ENCODE data around the gene UBE2H. TPM values are rescaled to one million over a fixed set of nuclear protein-coding genes. Genes with fewer than 3 reads are reported as not detected.
A peak's percentile ranks its signal among the peaks of the same experiment; 100 is the strongest.

UBE2H gene
- total and polyA plus RNA-seq, 4 donors, result 11.9 to 84.2 (median 23.7) TPM

GRCh38 chr7:129948877-129949291 is 3.9 kb downstream of the UBE2H start:
- TF ChIP-seq, protein P1, sequence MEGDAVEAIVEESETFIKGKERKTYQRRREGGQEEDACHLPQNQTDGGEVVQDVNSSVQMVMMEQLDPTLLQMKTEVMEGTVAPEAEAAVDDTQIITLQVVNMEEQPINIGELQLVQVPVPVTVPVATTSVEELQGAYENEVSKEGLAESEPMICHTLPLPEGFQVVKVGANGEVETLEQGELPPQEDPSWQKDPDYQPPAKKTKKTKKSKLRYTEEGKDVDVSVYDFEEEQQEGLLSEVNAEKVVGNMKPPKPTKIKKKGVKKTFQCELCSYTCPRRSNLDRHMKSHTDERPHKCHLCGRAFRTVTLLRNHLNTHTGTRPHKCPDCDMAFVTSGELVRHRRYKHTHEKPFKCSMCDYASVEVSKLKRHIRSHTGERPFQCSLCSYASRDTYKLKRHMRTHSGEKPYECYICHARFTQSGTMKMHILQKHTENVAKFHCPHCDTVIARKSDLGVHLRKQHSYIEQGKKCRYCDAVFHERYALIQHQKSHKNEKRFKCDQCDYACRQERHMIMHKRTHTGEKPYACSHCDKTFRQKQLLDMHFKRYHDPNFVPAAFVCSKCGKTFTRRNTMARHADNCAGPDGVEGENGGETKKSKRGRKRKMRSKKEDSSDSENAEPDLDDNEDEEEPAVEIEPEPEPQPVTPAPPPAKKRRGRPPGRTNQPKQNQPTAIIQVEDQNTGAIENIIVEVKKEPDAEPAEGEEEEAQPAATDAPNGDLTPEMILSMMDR (IDR thresholded peaks at IDR 0.05; ENCODE audit: low read depth, low read length, missing input control), result no peak
- TF ChIP-seq TAF1 (conservative IDR thresholded peaks at IDR 0.05), result peak; percentile 88
- peak in 1 of 2 donors; percentile 49 for TF ChIP-seq EGR1 (IDR thresholded peaks at IDR 0.05; ENCODE audit: low read depth in 2 of 2)
- TF ChIP-seq, protein P2, sequence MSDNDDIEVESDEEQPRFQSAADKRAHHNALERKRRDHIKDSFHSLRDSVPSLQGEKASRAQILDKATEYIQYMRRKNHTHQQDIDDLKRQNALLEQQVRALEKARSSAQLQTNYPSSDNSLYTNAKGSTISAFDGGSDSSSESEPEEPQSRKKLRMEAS (IDR thresholded peaks at IDR 0.05), result no peak
- peak; percentile 61 for TF ChIP-seq NR2F2 (IDR thresholded peaks at IDR 0.05)
- peak; percentile 88 to 89 for TF ChIP-seq RXRA (IDR thresholded peaks at IDR 0.05)
- TF ChIP-seq SP1 (IDR thresholded peaks at IDR 0.05), result peak; percentile 93
- TF ChIP-seq REST (IDR thresholded peaks at IDR 0.05), result peak; percentile 80
- TF ChIP-seq, protein P3, sequence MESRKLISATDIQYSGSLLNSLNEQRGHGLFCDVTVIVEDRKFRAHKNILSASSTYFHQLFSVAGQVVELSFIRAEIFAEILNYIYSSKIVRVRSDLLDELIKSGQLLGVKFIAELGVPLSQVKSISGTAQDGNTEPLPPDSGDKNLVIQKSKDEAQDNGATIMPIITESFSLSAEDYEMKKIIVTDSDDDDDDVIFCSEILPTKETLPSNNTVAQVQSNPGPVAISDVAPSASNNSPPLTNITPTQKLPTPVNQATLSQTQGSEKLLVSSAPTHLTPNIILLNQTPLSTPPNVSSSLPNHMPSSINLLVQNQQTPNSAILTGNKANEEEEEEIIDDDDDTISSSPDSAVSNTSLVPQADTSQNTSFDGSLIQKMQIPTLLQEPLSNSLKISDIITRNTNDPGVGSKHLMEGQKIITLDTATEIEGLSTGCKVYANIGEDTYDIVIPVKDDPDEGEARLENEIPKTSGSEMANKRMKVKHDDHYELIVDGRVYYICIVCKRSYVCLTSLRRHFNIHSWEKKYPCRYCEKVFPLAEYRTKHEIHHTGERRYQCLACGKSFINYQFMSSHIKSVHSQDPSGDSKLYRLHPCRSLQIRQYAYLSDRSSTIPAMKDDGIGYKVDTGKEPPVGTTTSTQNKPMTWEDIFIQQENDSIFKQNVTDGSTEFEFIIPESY (IDR thresholded peaks at IDR 0.05), result peak; percentile 52
- TF ChIP-seq FOXA2 (IDR thresholded peaks at IDR 0.05), result peak; percentile 22
- TF ChIP-seq JUND (IDR thresholded peaks at IDR 0.05), result peak; percentile 11 to 37
- no peak for TF ChIP-seq HNF4G (IDR thresholded peaks at IDR 0.05)
- TF ChIP-seq RAD21 (IDR thresholded peaks at IDR 0.05), result peak; percentile 39 to 54
- TF ChIP-seq GABPA (IDR thresholded peaks at IDR 0.05 in 1 of 2, conservative IDR thresholded peaks at IDR 0.05 in 1 of 2), result peak in 1 of 2 donors; percentile 24
- peak; percentile 58 to 66 for TF ChIP-seq HNF4A (conservative IDR thresholded peaks at IDR 0.05)
- TF ChIP-seq YY1 (IDR thresholded peaks at IDR 0.05), result no peak
- peak overlapping the region; percentile 90 to 92 for H3K9ac ChIP-seq (ENCODE audit: low read depth in 1 of 2, low read length in 2 of 2)
- WGBS, result under 1% methylated on average over 10 of the region's 10 CpGs
- no peaks in the 10 kb centered on the region for H3K36me3 ChIP-seq (ENCODE audit: control insufficient read depth in 4 of 4, insufficient read depth in 3 of 4, low read depth in 1 of 4, low read length in 3 of 4)
- peak; percentile 86 for DNase-seq (ENCODE audit: low spot score)
- H3K4me1 ChIP-seq (ENCODE audit: control insufficient read depth in 4 of 4, insufficient read depth in 4 of 4, low read length in 3 of 4), result peaks cover 9 to 43% (median 36%) of the 10 kb centered on the region in 4 donors
- no peaks in the 10 kb centered on the region for H3K9me3 ChIP-seq (ENCODE audit: control insufficient read depth in 4 of 4, low read length in 3 of 4)
- peak overlapping the region; percentile 89 to 98 for H3K27ac ChIP-seq (ENCODE audit: low read depth in 1 of 2, low read length in 2 of 2)
- peak overlapping the region; percentile 35 to 55 (median 39) for H3K4me3 ChIP-seq (ENCODE audit: low read depth in 1 of 3, low read length in 3 of 3)
- H3K27me3 ChIP-seq (ENCODE audit: control insufficient read depth in 4 of 4, insufficient read depth in 4 of 4, low read length in 3 of 4), result no peaks in the 10 kb centered on the region

- H3K4me3 ChIP-seq (ENCODE audit: low read depth in 1 of 3, low read length in 3 of 3), result no peak overlapping the region
- no peak for TF ChIP-seq ATF3 (IDR thresholded peaks at IDR 0.05)
- TF ChIP-seq SP1 (IDR thresholded peaks at IDR 0.05), result no peak
- no peak for TF ChIP-seq HNF4A (conservative IDR thresholded peaks at IDR 0.05)
- no peak for TF ChIP-seq EGR1 (IDR thresholded peaks at IDR 0.05; ENCODE audit: low read depth in 2 of 2)
- no peak for TF ChIP-seq YY1 (IDR thresholded peaks at IDR 0.05)
- TF ChIP-seq, protein P2 (IDR thresholded peaks at IDR 0.05), result no peak
- no peak overlapping the region for H3K9ac ChIP-seq (ENCODE audit: low read depth in 1 of 2, low read length in 2 of 2)
- no peaks in the 10 kb centered on the region for H3K36me3 ChIP-seq (ENCODE audit: control insufficient read depth in 4 of 4, insufficient read depth in 3 of 4, low read depth in 1 of 4, low read length in 3 of 4)
- H3K27me3 ChIP-seq (ENCODE audit: control insufficient read depth in 4 of 4, insufficient read depth in 4 of 4, low read length in 3 of 4), result no peaks in the 10 kb centered on the region
- H3K9me3 ChIP-seq (ENCODE audit: control insufficient read depth in 4 of 4, low read length in 3 of 4), result no peaks in the 10 kb centered on the region
- H3K27ac ChIP-seq (ENCODE audit: low read depth in 1 of 2, low read length in 2 of 2), result peak overlapping the region; percentile 89 to 98
- DNase-seq (ENCODE audit: low spot score), result no peak
- peaks cover 9 to 43% (median 36%) of the 10 kb centered on the region in 4 donors for H3K4me1 ChIP-seq (ENCODE audit: control insufficient read depth in 4 of 4, insufficient read depth in 4 of 4, low read length in 3 of 4)
- 88% methylated on average over 5 of the region's 5 CpGs for WGBS
Measured at GRCh38 chr7:129948338-129948737, 4.4 kb downstream of the UBE2H start.
